AML-193 (cell line): Measurements from ENCODE around the gene RAB11B.
"Not testable (repeated sequence)": the region's sequence is repeated elsewhere in the genome, so short reads cannot be mapped to it uniquely, and the experiment has no call there.

Source experiments
- DNase-seq, 2 experiments: peaks; one replicate each; lab custom pipeline; 2025; lab: John Stamatoyannopoulos, UW

Gene RAB11B

DNA sequence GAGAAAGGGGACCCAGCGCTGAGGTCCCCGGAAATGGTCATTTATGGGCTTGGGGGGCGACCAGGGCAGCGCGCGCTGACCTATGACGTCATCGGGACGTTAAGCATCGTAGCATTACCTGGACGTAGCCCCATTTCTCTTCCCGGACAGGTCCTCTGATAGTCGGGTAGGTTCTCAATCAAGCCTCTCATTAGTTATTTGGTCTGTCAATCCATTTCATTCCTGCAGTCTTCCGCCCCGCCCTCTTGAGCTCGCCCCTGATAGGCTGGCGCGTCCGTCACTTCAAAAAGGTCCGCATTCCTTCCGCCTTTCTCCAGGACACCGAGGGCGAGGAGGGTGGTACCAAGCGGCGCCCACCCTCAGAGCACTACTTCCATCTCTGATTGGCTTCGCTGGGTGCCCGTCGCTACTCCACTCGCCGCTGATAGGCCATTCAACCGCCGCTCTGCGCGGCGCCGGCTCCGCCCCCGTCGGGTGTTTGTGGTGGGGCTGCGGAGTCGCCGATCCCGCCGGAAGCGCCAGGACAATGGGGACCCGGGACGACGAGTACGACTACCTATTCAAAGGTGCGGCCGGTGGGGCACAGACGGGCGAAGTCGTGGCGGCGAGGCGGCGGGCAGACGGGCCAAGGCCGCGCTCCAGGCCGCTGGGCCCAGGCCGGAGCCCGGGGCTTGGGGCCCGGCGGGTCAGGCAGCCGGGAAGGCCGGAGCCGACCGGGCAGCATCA, at the start of gene RAB11B:
TSS of gene RAB11B (plus strand) at position 470 of the 726 bp plus-strand sequence. CDS start at position 527, 57 bp downstream.
- peak; percentile 99 for DNase-seq

DNA sequence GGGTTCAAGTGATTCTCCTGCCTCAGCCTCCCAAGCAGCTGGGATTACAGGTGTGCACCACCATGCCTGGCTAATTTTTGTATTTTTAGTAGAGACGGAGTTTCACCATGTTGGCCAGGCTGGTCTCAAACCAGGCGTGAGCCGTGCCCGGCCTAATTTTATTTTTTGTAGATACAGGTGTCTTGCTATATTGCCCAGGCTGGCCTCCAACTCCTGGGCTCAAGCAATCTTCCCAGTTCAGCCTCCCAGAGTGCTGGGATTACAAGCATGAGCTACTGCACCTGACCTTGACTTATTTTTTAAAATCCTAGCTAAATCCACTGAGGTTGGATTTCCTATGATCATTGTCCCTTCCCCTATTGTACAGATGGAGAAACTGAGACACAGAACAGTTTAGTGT, 48.7 kb upstream of the RAB11B start:
- DNase-seq, result not testable (repeated sequence)

GRCh38 chr19:8342316-8342683, 47.9 kb upstream of the RAB11B start:
- DNase-seq, result no peak

- DNase-seq, result peak; percentile 67 to 74
Observed at GRCh38 chr19:8342684-8343482, 47.3 kb upstream of the RAB11B start, which contains the start of gene KANK3. Gene KANK3 (minus strand): TSS chr19:8343262. CDS start chr19:8337828, 5,434 bp downstream.

GRCh38 chr19:8343483-8343844, 46.7 kb upstream of the RAB11B start:
- DNase-seq, result no peak

- not testable (repeated sequence) for DNase-seq
Observed at GRCh38 chr19:8349629-8350372, 40.4 kb upstream of the RAB11B start.

GRCh38 chr19:8352134-8352827, 37.9 kb upstream of the RAB11B start:
- DNase-seq, result no peak

GRCh38 chr19:8352845-8353244, 37.3 kb upstream of the RAB11B start:
- DNase-seq, result not testable (repeated sequence)

DNA sequence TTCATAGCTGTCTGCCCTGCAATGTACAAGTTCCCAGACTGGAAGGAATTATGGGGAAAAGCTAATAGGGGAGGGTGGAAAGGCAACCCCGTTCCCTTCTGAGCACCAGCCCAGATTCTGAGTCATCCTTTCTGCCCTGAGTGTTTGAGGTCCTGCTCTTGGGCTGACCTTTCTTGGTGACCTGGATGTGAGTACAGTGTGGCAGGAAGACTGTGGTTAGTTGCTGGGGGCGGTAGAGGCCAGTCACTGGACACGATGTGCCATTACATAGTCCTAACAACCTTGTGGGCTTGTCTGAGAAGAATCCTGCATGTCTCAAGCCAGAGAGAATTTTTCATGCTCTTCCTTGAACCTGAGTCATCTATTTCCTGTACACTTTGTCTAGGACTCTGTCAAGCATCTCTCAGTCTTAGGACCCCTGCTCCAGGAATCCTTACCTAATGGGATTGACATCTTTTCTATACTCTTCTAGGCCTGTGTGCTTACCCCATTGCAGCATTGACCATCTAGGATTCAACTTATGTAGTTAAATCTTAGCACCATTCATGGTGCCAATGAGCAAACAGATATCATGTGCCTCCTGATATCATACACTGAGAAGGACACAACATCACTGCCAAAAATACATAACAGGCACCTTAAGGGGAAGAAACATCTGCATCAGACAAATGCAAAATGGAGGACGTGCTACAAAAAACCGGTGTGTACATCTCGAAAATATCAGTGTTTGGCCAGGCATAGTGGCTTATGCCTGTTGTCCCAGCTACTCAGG, 34.3 kb upstream of the RAB11B start:
- DNase-seq, result peak; percentile 71

GRCh38 chr19:8357007-8357521, 33.1 kb upstream of the RAB11B start:
- DNase-seq, result no peak

DNA sequence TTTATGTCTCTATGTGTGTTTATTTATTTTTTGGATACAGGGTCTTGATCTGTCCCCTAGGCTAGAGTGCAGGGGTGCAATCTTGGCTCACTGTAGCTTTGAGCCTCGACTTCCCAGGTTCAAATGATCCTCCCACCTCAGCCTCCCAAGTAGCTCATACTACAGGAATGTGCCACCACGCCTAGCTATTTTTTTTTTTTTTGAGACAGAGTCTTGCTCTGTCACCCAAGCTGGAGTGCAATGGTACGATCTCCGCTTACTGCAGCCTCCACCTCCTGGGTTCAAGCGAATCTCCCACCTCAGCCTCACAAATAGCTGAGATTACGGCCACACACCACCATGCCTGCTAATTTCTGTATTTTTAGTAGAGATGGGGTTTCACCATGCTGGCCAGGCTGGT, 31.2 kb upstream of the RAB11B start:
- no peak for DNase-seq

GRCh38 chr19:8360196-8360595, 30.0 kb upstream of the RAB11B start:
- no peak for DNase-seq

- no peak for DNase-seq
Observed at GRCh38 chr19:8361921-8362793, 28.0 kb upstream of the RAB11B start.

DNA sequence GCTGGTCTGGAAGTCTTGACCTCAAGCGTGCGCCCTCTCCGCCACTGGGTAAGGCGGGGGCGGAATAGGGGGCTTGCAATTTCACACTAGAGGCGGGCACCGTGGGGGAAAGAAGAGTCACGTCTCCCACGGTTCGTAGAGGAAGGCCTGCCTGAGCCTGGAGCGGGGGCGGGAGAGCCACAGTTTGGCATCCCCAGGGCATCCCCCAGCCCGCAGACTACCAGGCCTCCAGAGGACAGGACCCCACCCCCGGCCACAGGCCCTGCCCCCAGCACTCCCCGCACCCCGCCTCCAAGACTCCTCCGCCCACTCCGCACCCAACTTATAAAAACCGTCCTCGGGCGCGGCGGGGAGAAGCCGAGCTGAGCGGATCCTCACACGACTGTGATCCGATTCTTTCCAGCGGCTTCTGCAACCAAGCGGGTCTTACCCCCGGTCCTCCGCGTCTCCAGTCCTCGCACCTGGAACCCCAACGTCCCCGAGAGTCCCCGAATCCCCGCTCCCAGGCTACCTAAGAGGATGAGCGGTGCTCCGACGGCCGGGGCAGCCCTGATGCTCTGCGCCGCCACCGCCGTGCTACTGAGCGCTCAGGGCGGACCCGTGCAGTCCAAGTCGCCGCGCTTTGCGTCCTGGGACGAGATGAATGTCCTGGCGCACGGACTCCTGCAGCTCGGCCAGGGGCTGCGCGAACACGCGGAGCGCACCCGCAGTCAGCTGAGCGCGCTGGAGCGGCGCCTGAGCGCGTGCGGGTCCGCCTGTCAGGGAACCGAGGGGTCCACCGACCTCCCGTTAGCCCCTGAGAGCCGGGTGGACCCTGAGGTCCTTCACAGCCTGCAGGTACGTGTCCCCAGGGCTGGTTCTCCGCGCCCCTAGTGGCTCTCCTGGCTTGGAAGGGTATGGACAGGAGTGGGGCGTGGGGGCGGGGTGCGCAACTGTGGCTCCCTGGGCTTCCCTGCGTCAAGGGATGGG, 26.1 kb upstream of the RAB11B start, which contains the start of gene ANGPTL4:
TSS of gene ANGPTL4 (plus strand) at position 353 of the 969 bp plus-strand sequence. CDS start at position 520, 167 bp downstream.
- DNase-seq, result no peak

GRCh38 chr19:8366121-8366581, 24.0 kb upstream of the RAB11B start:
- no peak for DNase-seq

DNA sequence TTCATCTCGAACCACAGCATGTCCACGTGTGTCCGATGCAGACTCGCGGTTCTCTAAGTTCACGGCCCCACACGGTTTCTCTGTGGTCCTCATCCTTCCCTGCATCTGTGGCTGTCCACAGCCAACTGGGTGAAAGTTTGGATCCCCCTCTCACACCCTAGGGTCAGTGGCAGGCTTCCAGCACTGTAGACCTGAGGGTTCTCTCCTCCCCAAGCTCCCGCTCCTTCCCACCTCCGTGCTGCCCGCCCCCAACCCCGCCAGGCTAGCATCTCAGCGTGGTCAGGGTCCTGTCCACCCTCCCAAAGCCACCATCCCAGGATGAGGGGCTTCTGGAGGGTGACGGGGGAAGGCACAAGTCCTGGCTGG, 23.2 kb upstream of the RAB11B start:
- DNase-seq, result no peak

DNA sequence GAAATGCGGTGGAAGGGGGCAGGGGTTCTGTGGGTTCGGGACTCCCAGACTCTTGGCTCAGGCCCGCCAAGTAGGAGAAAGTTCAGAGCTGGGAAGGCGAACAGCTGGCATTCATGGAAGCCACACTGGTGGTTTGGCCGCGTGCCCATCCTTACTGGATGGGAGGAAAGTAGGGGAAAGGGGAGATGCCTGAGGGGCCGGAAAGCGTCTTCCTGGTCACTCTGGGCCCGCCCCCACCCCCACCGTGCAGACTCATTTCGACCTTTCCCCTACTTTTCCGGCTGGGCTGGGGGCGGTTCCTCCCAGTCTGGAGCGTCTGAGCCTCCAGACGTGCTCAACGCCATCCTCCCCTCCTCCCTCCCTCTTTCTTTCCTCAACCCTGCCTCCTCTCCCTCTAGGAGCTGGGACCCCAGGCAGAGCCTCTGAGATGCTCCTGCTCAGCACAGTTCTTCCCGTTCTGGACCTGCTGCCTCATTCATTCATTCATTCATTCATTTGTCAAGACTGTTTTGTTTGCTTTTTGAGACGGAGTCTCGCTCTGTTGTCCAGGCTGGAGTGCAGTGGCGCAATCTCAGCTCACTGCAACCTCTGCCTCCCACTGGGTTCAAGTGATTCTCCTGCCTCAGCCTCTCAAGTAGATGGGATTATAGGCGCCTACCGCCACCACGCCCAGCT, 22.7 kb upstream of the RAB11B start:
- no peak for DNase-seq
